GM12875 (cell line): Measurements from ENCODE around the gene PRKAR1B.

Source experiments
- H3K4me3 ChIP-seq: one replicate; pipeline ENCODE4 v1.5.1; 2011; ENCODE audit warnings: low read depth, low read length, control low read depth
- CTCF ChIP-seq: IDR thresholded peaks from 2 replicates; pipeline ENCODE4 v1.5.1; 2011; ENCODE audit warnings: low read depth, mild to moderate bottlenecking, control low read depth, inconsistent platforms, low read length, moderate library complexity, borderline replicate concordance; ENCODE audit not compliant: insufficient read depth

The PRKAR1B gene

GRCh38 chr7:578386-578785, 148.7 kb downstream of the PRKAR1B start:
- no peak for TF ChIP-seq CTCF
- no peak overlapping the region for H3K4me3 ChIP-seq

- H3K4me3 ChIP-seq = no peak overlapping the region
- TF ChIP-seq CTCF = no peak
These were observed 149.2 kb downstream of the PRKAR1B start for GRCh38 chr7:577741-578370.

GRCh38 chr7:577278-577665, 149.8 kb downstream of the PRKAR1B start:
- no peak for TF ChIP-seq CTCF
- H3K4me3 ChIP-seq = no peak overlapping the region

GRCh38 chr7:576524-577277, 150.4 kb downstream of the PRKAR1B start:
- no peak for TF ChIP-seq CTCF
- H3K4me3 ChIP-seq = no peak overlapping the region

GRCh38 chr7:575425-576366, 151.4 kb downstream of the PRKAR1B start:
- H3K4me3 ChIP-seq = no peak overlapping the region
- TF ChIP-seq CTCF = no peak

GRCh38 chr7:574661-575395, 152.3 kb downstream of the PRKAR1B start:
- H3K4me3 ChIP-seq = no peak overlapping the region
- TF ChIP-seq CTCF = no peak
